Endothelial cell of umbilical vein (primary cell): ENCODE results near the gene TRAPPC12.

Experiments used
- EZH2 ChIP-seq: IDR thresholded peaks from 2 replicates; pipeline ENCODE4 v1.6.1; 2012; ENCODE audit warnings: borderline replicate concordance, low read depth, mild to moderate bottlenecking, moderate library complexity, low read length, inconsistent platforms; ENCODE audit not compliant: severe bottlenecking
- JUN ChIP-seq: IDR thresholded peaks from 2 replicates; pipeline ENCODE4 v1.6.1; 2011; ENCODE audit warnings: borderline replicate concordance, low read depth; ENCODE audit not compliant: insufficient read length, insufficient read depth
- TF ChIP-seq, protein P1 (sequence below), 2 donors: IDR thresholded peaks; 1 replicate in 1 of 2; 2 replicates in 1 of 2; pipeline ENCODE4 v1.5.1; 2011; ENCODE audit warnings: low read length in 2 of 2, mild to moderate bottlenecking in 2 of 2, moderate library complexity in 2 of 2, control low read depth in 1 of 2, inconsistent platforms in 1 of 2, low read depth in 1 of 2; ENCODE audit not compliant: insufficient read depth in 1 of 2; ENCODE audit errors: extremely low read depth in 1 of 2
- TF ChIP-seq, protein P2 (sequence below): IDR thresholded peaks from 2 replicates; pipeline ENCODE4 v1.6.1; 2011; ENCODE audit not compliant: insufficient read depth, insufficient read length

- TF ChIP-seq, protein P1, sequence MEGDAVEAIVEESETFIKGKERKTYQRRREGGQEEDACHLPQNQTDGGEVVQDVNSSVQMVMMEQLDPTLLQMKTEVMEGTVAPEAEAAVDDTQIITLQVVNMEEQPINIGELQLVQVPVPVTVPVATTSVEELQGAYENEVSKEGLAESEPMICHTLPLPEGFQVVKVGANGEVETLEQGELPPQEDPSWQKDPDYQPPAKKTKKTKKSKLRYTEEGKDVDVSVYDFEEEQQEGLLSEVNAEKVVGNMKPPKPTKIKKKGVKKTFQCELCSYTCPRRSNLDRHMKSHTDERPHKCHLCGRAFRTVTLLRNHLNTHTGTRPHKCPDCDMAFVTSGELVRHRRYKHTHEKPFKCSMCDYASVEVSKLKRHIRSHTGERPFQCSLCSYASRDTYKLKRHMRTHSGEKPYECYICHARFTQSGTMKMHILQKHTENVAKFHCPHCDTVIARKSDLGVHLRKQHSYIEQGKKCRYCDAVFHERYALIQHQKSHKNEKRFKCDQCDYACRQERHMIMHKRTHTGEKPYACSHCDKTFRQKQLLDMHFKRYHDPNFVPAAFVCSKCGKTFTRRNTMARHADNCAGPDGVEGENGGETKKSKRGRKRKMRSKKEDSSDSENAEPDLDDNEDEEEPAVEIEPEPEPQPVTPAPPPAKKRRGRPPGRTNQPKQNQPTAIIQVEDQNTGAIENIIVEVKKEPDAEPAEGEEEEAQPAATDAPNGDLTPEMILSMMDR (IDR thresholded peaks at IDR 0.05; ENCODE audit: extremely low read depth in 1 of 2, insufficient read depth in 1 of 2, low read depth in 1 of 2, low read length in 2 of 2) = no peak
- TF ChIP-seq JUN (no peak), EZH2 (no peak)
- TF ChIP-seq, protein P2, sequence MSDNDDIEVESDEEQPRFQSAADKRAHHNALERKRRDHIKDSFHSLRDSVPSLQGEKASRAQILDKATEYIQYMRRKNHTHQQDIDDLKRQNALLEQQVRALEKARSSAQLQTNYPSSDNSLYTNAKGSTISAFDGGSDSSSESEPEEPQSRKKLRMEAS = no peak
Measured at GRCh38 chr2:3411103-3411502, 31.6 kb downstream of the TRAPPC12 start.
